Caki2 (cell line): ENCODE measurements around the gene MATN3. TPM values are rescaled to one million over a fixed set of nuclear protein-coding genes. Genes with fewer than 3 reads are reported as not detected.

Experiments
- DNase-seq: peaks from one replicate; pipeline ENCODE4 v3.0.0-alpha.2; 2015; ENCODE audit warnings: low read depth
- in situ Hi-C: cut with HindIII; loops from 2 replicates; pipeline ENCODE4 v1.10.0; 2016; ENCODE audit warnings: low sequenced_read_pairs, low pct_unique_long_range_greater_than_20kb, mixed read lengths
- total RNA-seq: library from RNA; depleted of rRNA; stranded (reverse); fragments of >200 nt; shearing (Covaris generic); gene quantifications from 2 replicates; pipeline ENCODE4 v1.2.3, GENCODE V29; 2014; ENCODE audit warnings: low replicate concordance; rRNA removed

MATN3 gene
- total RNA-seq, 1 experiment from 2014 or later, result 2.6 TPM

DNA sequence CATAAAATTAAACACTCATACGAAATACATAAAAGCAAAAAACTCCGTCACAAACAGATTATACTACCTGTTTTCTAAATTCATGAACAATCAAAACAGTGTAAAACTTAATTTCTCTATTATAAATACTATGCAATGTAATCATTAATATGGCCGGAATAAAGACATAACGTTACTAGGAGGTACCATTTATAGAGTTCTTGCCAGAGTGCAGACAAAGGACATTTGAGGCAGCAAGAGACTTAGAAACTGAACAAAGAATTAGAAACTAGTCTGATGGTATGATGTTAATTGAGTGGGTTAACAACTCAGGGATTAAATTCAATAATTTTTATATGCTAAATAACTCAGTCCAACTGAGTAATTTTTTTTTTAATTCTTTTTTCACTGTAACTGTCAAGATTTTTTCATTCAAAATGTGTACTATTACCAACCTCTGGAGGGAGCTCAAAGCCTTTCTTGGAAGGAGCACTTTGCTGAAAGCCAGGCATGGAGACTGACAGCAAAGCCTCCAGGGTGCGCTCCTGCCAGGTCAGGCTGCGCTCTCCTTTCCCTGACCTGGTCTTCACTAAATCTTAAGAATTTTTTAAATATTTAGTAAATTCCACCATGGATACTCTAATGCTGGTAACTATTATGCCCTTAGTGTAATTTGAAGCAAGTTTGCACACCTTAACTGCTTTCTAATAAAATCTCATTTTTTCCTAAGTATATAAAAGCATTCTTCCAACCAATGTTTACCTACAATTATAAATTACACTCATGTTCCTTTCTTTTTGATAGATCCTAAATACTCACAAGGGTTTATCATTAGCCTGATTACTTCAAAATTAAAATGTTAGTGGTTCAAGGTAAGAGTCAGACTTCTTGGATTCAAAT is 56.7 kb downstream of the MATN3 start:
- in situ Hi-C loops, result no loop called here
- DNase-seq, result peak; percentile 38

DNA sequence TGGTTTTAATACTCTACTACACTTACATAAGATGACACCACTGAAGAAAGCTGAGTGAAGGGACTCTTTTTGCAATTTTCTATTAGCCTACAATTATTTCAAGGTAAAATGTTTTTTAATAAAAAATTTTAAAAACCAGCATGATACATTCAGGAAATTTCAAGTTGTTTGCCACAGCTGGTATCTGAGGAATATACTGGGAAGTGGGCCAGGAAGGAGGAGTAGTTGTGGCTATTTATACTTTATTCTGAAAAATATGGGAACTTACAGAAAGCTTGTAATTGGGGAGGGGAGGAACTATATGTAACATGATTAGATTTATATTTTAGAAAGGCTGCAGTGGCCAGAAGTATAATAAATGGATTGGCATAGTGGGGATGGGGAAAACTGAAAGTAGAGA is 63.4 kb downstream of the MATN3 start:
- in situ Hi-C loops, result no loop called here
- no peak for DNase-seq

DNA sequence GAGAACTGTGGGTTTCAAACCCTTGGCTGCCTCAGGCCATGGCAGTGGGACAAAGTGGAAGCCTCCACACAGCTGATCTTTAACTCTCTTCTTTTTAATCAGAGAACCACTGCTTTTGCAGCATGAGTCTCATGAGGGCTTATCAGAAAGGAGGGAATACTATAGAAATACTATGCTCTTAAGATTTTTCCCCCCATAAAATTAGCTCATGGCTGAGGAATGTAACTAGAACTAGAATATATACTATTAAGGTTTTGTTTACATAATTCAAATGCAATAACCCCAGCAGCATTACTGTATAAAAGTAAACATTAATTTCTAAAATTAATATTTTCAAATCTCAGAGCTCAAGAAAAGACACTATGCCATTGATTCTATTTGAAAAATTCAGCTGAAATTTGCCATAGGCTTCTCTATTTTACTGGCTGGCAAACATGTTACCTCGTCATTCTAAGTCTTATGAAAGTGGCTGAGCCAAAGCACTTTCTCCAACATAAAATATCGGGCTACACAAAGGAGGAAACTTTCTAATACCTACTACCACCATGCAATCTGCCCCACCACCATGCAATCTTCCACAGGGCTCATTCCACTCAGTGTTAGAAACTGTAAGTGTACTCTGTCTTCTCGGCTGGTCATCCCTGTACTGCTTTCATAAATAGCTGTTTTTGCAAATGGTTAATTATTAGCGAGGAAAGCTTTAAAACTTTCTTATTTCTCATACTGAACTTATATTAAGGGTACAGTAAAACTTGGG is 65.1 kb downstream of the MATN3 start:
- in situ Hi-C loops, result no loop called here
- DNase-seq, result no peak

DNA sequence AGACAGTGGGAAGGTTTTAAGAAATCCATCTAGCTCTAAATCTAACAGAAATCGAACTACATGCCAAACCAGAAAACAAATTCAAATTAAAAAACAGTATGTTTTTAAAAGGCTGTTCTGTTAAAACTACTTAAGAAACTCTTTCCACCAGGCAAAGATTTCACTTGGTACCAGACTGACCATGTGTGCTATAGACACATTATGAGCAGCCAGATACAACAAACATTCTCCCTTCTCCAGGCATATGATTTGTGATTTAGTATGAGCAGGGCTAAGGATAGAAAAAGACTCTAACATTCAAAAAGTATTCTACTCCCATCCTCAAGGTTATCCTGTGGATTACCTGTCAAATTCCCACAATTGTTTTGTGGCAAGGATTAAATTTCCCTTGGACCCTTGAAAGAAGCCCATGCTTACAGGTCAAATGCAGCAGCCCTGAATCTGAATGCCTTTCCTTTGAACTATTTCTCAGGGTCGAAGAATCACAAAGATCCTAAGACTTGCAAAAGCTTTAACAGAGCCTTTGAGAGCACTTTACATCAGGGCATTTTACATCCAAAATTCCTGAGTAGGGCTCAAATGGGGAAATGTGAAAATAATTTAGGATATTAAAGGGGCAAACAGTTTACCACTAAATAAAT is 68.1 kb downstream of the MATN3 start:
- in situ Hi-C loops, result no loop called here
- no peak for DNase-seq

GRCh38 chr2:19943189-19943588 is 69.3 kb downstream of the MATN3 start:
- in situ Hi-C loops, result no loop called here
- DNase-seq, result no peak

DNA sequence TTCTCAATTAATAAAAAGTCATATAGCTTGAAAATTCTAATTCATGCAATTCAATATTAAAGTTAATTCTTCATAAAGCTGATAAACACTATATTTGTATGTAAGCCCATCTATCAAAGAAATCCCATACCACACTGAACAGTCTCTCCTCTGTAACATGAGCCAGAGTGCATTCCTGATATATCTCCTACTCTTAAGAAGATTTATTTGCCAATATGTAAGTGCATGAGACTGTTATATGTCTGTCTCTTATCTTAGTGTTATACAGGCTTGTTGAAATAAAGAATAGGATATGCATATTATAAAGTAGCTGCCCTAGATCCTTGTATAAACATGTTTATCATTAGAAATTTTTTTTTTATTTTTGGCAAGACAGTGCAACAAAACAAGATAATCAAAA is 70.3 kb downstream of the MATN3 start:
- no peak for DNase-seq
- in situ Hi-C loops, result no loop called here

Other genes starting within 250 kb of the MATN3 start
- 4.8 and 16.7 TPM in 2 replicates for gene TTC32, start 110.7 kb downstream of the MATN3 start, total RNA-seq
- gene WDR35, start 22.6 kb downstream of the MATN3 start, total RNA-seq, result 4.4 and 6.1 TPM in 2 replicates
- gene LAPTM4A, start 39.0 kb upstream of the MATN3 start, total RNA-seq, result 143 and 161 TPM in 2 replicates
- gene SDC1, start 212.5 kb upstream of the MATN3 start, total RNA-seq, result 187 and 188 TPM in 2 replicates